Measurements from ENCODE around the gene CELSR2.

DNA sequence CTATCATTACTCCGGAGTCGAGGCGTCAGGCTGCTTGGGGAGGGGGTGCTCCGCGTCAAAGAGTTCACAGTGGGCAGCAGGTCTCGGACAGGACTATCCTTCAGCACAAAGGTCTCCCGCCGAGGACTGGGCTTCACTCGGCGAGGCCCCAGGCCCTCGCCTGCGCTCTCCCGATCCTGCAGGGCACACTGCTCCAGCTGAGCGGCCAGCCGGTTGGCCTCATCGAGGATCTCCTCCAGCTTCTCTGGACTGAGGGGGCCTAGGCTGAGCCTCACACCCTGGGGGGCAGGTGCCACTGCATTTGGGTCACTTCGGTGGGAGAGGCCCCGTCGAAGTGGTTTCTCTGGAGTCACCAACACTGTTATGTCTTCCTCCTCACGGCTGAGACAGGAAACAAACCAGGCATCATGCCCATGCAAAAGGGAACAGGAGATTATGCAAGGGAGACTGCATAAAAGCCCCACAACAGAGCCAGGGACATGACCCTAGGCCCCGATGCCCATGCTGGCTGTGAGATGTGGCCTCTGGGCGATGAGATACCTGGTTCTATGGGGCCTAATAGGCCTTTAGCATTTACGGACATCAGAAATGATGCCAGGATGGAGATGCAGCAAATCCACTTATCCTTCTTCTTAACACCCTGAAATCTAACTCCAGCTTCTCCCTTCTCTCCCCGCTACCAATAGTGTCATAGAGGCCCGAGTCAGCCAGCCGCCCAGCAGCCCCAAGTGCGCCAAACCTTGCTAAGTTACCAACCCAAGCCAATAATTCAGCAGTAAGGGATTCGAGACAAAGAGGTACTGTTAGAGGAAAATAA, 32.5 kb downstream of the CELSR2 start:
- TF ChIP-seq POLR2A (IDR thresholded peaks at IDR 0.05): no peak
- TF ChIP-seq, protein P1, sequence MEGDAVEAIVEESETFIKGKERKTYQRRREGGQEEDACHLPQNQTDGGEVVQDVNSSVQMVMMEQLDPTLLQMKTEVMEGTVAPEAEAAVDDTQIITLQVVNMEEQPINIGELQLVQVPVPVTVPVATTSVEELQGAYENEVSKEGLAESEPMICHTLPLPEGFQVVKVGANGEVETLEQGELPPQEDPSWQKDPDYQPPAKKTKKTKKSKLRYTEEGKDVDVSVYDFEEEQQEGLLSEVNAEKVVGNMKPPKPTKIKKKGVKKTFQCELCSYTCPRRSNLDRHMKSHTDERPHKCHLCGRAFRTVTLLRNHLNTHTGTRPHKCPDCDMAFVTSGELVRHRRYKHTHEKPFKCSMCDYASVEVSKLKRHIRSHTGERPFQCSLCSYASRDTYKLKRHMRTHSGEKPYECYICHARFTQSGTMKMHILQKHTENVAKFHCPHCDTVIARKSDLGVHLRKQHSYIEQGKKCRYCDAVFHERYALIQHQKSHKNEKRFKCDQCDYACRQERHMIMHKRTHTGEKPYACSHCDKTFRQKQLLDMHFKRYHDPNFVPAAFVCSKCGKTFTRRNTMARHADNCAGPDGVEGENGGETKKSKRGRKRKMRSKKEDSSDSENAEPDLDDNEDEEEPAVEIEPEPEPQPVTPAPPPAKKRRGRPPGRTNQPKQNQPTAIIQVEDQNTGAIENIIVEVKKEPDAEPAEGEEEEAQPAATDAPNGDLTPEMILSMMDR (IDR thresholded peaks at IDR 0.05): no peak

Data from lower leg skin (tissue), 3 donors.